ENCODE data around the gene PDCD7. TPM values are rescaled to one million over a fixed set of nuclear protein-coding genes. Genes with fewer than 3 reads are reported as not detected.

PDCD7 gene
- total RNA-seq, 4 donors from 2014 or later, result 12.4 to 22.1 (median 16.3) TPM

- 18 to 49% methylated on average over 2 to 12 of the region's 13 CpGs for WGBS, 2 donors (ENCODE audit: low coverage in 1 of 2)
- intact Hi-C loops (cut with DNase I; ENCODE audit: low total_unique reads), result loop anchor here (1.0 kb wide), 1 partner anchor 21 kb away; the partner anchor contains the start of gene RASL12
- Histone ChIP-seq H3K27ac (peak overlapping the region; percentile 84 to 91 (median 88)), H3K4me3 (no peak overlapping the region), H3K9me3 (no peaks in the 10 kb centered on the region), H3K4me1 (peaks cover 27 to 45% (median 37%) of the 10 kb centered on the region in 4 donors), H3K36me3 (no peaks in the 10 kb centered on the region), H3K27me3 (no peaks in the 10 kb centered on the region)
- TF ChIP-seq EP300 (IDR thresholded peaks at IDR 0.05; ENCODE audit: low read depth) (peak; percentile 73), CTCF (IDR thresholded peaks at IDR 0.05) (no peak), POLR2A (IDR thresholded peaks at IDR 0.05) (no peak), POLR2AphosphoS5 (IDR thresholded peaks at IDR 0.05) (peak; percentile 13 to 57 (median 45))
- in situ Hi-C loops (cut with MboI; ENCODE audit: low pct_ligation_motif_present in 1 of 4, low pct_unique_long_range_greater_than_20kb in 1 of 4, low sequenced_read_pairs in 3 of 4), result loop anchor here in 1 of 4 donors (10.0 kb wide), 1 partner anchor 53 kb away; no protein-coding TSS in a partner anchor
- peak; percentile 73 for DNase-seq
These were observed 45.5 kb downstream of the PDCD7 start for GRCh38 chr15:65087873-65088642.

GRCh38 chr15:65087411-65087810 is 46.2 kb downstream of the PDCD7 start:
- no peaks in the 10 kb centered on the region for H3K9me3 ChIP-seq
- peak overlapping the region; percentile 84 to 91 (median 88) for H3K27ac ChIP-seq
- TF ChIP-seq EP300 (IDR thresholded peaks at IDR 0.05; ENCODE audit: low read depth), result no peak
- no peak for TF ChIP-seq POLR2A (IDR thresholded peaks at IDR 0.05)
- no peak for TF ChIP-seq POLR2AphosphoS5 (IDR thresholded peaks at IDR 0.05)
- no peaks in the 10 kb centered on the region for H3K27me3 ChIP-seq
- in situ Hi-C loops (cut with MboI; ENCODE audit: low pct_ligation_motif_present in 1 of 4, low pct_unique_long_range_greater_than_20kb in 1 of 4, low sequenced_read_pairs in 3 of 4), result loop anchor here in 1 of 4 donors (10.0 kb wide), 1 partner anchor 53 kb away; no protein-coding TSS in a partner anchor
- 64% methylated on average over 2 of the region's 3 CpGs; no CpG with 5 or more reads in 1 of the 2 donors for WGBS, 2 donors (ENCODE audit: low coverage in 1 of 2)
- intact Hi-C loops (cut with DNase I; ENCODE audit: low total_unique reads), result no loop called here
- no peak overlapping the region for H3K4me3 ChIP-seq
- no peak for DNase-seq
- H3K36me3 ChIP-seq, result no peaks in the 10 kb centered on the region
- peaks cover 29 to 51% (median 43%) of the 10 kb centered on the region in 4 donors for H3K4me1 ChIP-seq

- in situ Hi-C loops (cut with MboI; ENCODE audit: low pct_ligation_motif_present in 1 of 4, low pct_unique_long_range_greater_than_20kb in 1 of 4, low sequenced_read_pairs in 3 of 4) (loop anchor here in 1 of 4 donors (10.0 kb wide), 1 partner anchor 52 kb away; no protein-coding TSS in a partner anchor), intact Hi-C loops (cut with DNase I; ENCODE audit: low total_unique reads) (no loop called here)
- H3K4me3 ChIP-seq, result no peak overlapping the region
- TF ChIP-seq EP300 (IDR thresholded peaks at IDR 0.05; ENCODE audit: low read depth) (no peak), CTCF (IDR thresholded peaks at IDR 0.05) (peak in 1 of 5 experiments; percentile 19)
- H3K36me3 ChIP-seq, result no peaks in the 10 kb centered on the region
- no peaks in the 10 kb centered on the region for H3K27me3 ChIP-seq
- 86% methylated on average over 6 of the region's 6 CpGs; no CpG with 5 or more reads in 1 of the 2 donors for WGBS, 2 donors (ENCODE audit: low coverage in 1 of 2)
- H3K9me3 ChIP-seq, result no peaks in the 10 kb centered on the region
- no peak for DNase-seq
- peaks cover 35 to 59% (median 50%) of the 10 kb centered on the region in 4 donors for H3K4me1 ChIP-seq
- peak overlapping the region; percentile 84 to 91 (median 88) for H3K27ac ChIP-seq
These were observed 46.9 kb downstream of the PDCD7 start for GRCh38 chr15:65086680-65087111.

- no peak for TF ChIP-seq POLR2A (IDR thresholded peaks at IDR 0.05)
- TF ChIP-seq CTCF (IDR thresholded peaks at IDR 0.05), result peak; percentile 22 to 43 (median 33)
- TF ChIP-seq POLR2AphosphoS5 (IDR thresholded peaks at IDR 0.05), result no peak
- TF ChIP-seq EP300 (IDR thresholded peaks at IDR 0.05; ENCODE audit: low read depth), result no peak
- peaks cover 35 to 61% (median 50%) of the 10 kb centered on the region in 4 donors for H3K4me1 ChIP-seq
- in situ Hi-C loops (cut with MboI; ENCODE audit: low pct_ligation_motif_present in 1 of 4, low pct_unique_long_range_greater_than_20kb in 1 of 4, low sequenced_read_pairs in 3 of 4) (loop anchor here in 1 of 4 donors (10.0 kb wide), 1 partner anchor 51 kb away; no protein-coding TSS in a partner anchor), intact Hi-C loops (cut with DNase I; ENCODE audit: low total_unique reads) (no loop called here)
- no peak overlapping the region for H3K4me3 ChIP-seq
- H3K36me3 ChIP-seq, result no peaks in the 10 kb centered on the region
- 88% methylated on average over 6 of the region's 6 CpGs; no CpG with 5 or more reads in 1 of the 2 donors for WGBS, 2 donors (ENCODE audit: low coverage in 1 of 2)
- H3K27me3 ChIP-seq, result no peaks in the 10 kb centered on the region
- peak overlapping the region; percentile 84 to 91 (median 88) for H3K27ac ChIP-seq
- no peaks in the 10 kb centered on the region for H3K9me3 ChIP-seq
- peak; percentile 57 for DNase-seq
These were observed 47.5 kb downstream of the PDCD7 start for GRCh38 chr15:65085990-65086679.

Measured in transverse colon (tissue), 4 donors.